Peyer's patch (tissue), 4 donors: ENCODE data around the gene REEP2. TPM values are rescaled to one million over a fixed set of nuclear protein-coding genes. Genes with fewer than 3 reads are reported as not detected.

Experiments
- DNase-seq, 3 donors: peaks; one replicate each; pipeline ENCODE4 v3.0.0-alpha.2; 2017 to 2019
- H3K27ac ChIP-seq, 4 donors: fragments of 200-600 bp; sonication (generic); one replicate each; pipeline ENCODE4 v1.5.1; 2016 to 2019
- H3K27me3 ChIP-seq, 2 donors: fragments of 200-600 bp; sonication (generic); one replicate each; pipeline ENCODE4 v1.5.1; 2019
- H3K36me3 ChIP-seq, 3 donors: fragments of 200-600 bp; sonication (generic); one replicate each; pipeline ENCODE4 v1.5.1; 2016 to 2019
- H3K4me1 ChIP-seq, 4 donors: fragments of 200-600 bp; sonication (generic); one replicate each; pipeline ENCODE4 v1.5.1; 2016 to 2019
- H3K4me3 ChIP-seq, 4 donors: fragments of 200-600 bp; sonication (generic); 1 replicate in 3 of 4; 2 replicates in 1 of 4; pipeline ENCODE4 v1.5.1; 2016 to 2019; ENCODE audit warnings: mild to moderate bottlenecking in 1 of 4
- H3K9me3 ChIP-seq, 4 donors: fragments of 200-600 bp; sonication (generic); one replicate each; pipeline ENCODE4 v1.5.1; 2016 to 2019; ENCODE audit warnings: mild to moderate bottlenecking in 1 of 4
- POLR2A ChIP-seq, 2 donors: fragments of 450-650 bp; IDR thresholded peaks; one replicate each; pipeline ENCODE4 v1.5.1; 2017; ENCODE audit warnings: antibody characterized with exemption in 2 of 2, mild to moderate bottlenecking in 2 of 2, moderate library complexity in 2 of 2
- total RNA-seq, 4 donors: library from RNA; depleted of rRNA; stranded (reverse); fragments of >200 nt; gene quantifications; one replicate each; pipeline ENCODE4 v1.1.0, GENCODE V29; 2016
- TF ChIP-seq, protein P1 (sequence below), 6 experiments: fragments of 450-650 bp in 4 of 6; fragments of 200-600 bp in 2 of 6; sonication (generic) in 1 of 6; IDR thresholded peaks; one replicate each; pipeline ENCODE4 v1.5.1; 2017 to 2019; ENCODE audit warnings: antibody characterized with exemption in 6 of 6, mild to moderate bottlenecking in 3 of 6, moderate library complexity in 1 of 6

REEP2 gene
- total RNA-seq, 4 donors from 2014 or later = 1.7 to 10.7 (median 2.1) TPM

- no peak overlapping the region for H3K4me3 ChIP-seq
- TF ChIP-seq, protein P1, sequence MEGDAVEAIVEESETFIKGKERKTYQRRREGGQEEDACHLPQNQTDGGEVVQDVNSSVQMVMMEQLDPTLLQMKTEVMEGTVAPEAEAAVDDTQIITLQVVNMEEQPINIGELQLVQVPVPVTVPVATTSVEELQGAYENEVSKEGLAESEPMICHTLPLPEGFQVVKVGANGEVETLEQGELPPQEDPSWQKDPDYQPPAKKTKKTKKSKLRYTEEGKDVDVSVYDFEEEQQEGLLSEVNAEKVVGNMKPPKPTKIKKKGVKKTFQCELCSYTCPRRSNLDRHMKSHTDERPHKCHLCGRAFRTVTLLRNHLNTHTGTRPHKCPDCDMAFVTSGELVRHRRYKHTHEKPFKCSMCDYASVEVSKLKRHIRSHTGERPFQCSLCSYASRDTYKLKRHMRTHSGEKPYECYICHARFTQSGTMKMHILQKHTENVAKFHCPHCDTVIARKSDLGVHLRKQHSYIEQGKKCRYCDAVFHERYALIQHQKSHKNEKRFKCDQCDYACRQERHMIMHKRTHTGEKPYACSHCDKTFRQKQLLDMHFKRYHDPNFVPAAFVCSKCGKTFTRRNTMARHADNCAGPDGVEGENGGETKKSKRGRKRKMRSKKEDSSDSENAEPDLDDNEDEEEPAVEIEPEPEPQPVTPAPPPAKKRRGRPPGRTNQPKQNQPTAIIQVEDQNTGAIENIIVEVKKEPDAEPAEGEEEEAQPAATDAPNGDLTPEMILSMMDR (IDR thresholded peaks at IDR 0.05) = no peak
- TF ChIP-seq POLR2A (IDR thresholded peaks at IDR 0.05) = no peak
- no peaks in the 10 kb centered on the region for H3K9me3 ChIP-seq
- H3K27ac ChIP-seq = peak overlapping the region in 2 of 4 donors; percentile 70 to 71
- DNase-seq = no peak
- H3K4me1 ChIP-seq = peaks cover 0 to 17% (median 14%) of the 10 kb centered on the region in 4 donors
- no peaks in the 10 kb centered on the region for H3K36me3 ChIP-seq
- no peaks in the 10 kb centered on the region for H3K27me3 ChIP-seq
Measured at GRCh38 chr5:138458384-138458783, 19.5 kb downstream of the REEP2 start.

DNA sequence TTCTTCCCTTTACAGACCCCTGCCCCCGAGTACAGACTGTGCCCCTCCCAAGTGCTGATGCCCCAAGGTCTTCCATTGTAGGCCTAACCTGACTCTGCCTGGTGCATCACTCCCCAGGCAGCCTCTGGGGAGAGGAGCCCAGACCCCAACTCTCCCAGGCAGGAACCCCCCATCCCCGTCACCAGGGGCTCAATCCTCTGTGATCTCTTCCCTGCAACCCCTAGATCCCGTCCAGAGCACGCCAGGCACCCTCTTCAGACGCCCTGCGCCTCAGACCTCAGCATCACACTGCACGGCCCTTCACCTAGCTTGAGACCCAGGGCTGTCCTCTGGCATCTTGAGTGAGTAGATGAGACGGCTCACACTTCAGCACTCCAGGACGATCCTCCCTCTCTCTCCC is 20.0 kb downstream of the REEP2 start:
- peaks cover 0 to 18% (median 16%) of the 10 kb centered on the region in 4 donors for H3K4me1 ChIP-seq
- peak overlapping the region; percentile 8 to 71 (median 39) for H3K27ac ChIP-seq
- DNase-seq = no peak
- H3K27me3 ChIP-seq = no peaks in the 10 kb centered on the region
- no peak overlapping the region for H3K4me3 ChIP-seq
- H3K36me3 ChIP-seq = no peaks in the 10 kb centered on the region
- no peaks in the 10 kb centered on the region for H3K9me3 ChIP-seq
- TF ChIP-seq, protein P1 (IDR thresholded peaks at IDR 0.05) = no peak
- TF ChIP-seq POLR2A (IDR thresholded peaks at IDR 0.05) = no peak

DNA sequence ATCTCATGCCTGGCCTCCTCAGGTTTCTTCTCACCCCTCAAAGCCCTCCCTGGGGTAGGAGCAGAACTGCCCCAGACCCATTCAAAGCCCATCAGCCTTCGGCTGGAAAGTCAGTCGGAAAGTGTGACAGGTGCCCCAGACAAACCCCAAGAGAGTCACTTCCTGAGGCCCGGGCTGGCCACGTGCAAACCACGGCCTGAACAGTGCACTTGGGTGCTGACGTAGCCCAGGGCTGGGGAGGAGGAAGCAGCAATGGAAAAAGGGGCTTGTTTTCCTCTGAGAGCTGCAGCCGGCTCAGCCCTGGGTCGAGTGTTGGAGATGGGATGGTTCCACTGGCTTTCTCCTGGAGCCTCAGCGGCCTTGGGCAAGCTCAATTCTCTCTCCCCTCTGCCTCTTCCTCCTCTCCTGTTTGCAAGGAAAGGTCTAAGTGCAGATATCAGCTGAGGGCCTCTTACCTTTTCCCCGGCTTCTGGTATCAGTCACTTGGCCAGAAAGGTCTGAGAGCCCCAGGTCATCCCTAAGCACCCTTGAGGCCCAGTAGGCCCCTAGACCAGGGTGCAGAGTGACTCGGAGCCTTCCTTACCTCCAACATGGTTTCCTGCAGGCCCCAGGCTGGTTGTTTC is 20.6 kb downstream of the REEP2 start:
- H3K27me3 ChIP-seq = no peaks in the 10 kb centered on the region
- peaks cover 0 to 18% (median 16%) of the 10 kb centered on the region in 4 donors for H3K4me1 ChIP-seq
- H3K36me3 ChIP-seq = no peaks in the 10 kb centered on the region
- peak overlapping the region; percentile 8 to 71 (median 52) for H3K27ac ChIP-seq
- no peak overlapping the region for H3K4me3 ChIP-seq
- TF ChIP-seq, protein P1 (IDR thresholded peaks at IDR 0.05) = no peak
- TF ChIP-seq POLR2A (IDR thresholded peaks at IDR 0.05) = no peak
- no peaks in the 10 kb centered on the region for H3K9me3 ChIP-seq
- DNase-seq = peak; percentile 59 to 93 (median 88)

GRCh38 chr5:138460032-138460693 is 21.3 kb downstream of the REEP2 start:
- H3K36me3 ChIP-seq = no peaks in the 10 kb centered on the region
- peak overlapping the region in 3 of 4 donors; percentile 33 to 71 (median 70) for H3K27ac ChIP-seq
- H3K27me3 ChIP-seq = no peaks in the 10 kb centered on the region
- H3K4me3 ChIP-seq = no peak overlapping the region
- H3K4me1 ChIP-seq = peaks cover 0 to 18% (median 16%) of the 10 kb centered on the region in 4 donors
- DNase-seq = no peak
- H3K9me3 ChIP-seq = no peaks in the 10 kb centered on the region
- no peak for TF ChIP-seq POLR2A (IDR thresholded peaks at IDR 0.05)
- TF ChIP-seq, protein P1 (IDR thresholded peaks at IDR 0.05) = no peak

- no peaks in the 10 kb centered on the region for H3K36me3 ChIP-seq
- no peak for TF ChIP-seq POLR2A (IDR thresholded peaks at IDR 0.05)
- TF ChIP-seq, protein P1 (IDR thresholded peaks at IDR 0.05) = no peak
- no peak overlapping the region for H3K4me3 ChIP-seq
- no peak for DNase-seq
- H3K27ac ChIP-seq = no peak overlapping the region
- H3K9me3 ChIP-seq = no peaks in the 10 kb centered on the region
- peaks cover 0 to 27% (median 20%) of the 10 kb centered on the region in 4 donors for H3K4me1 ChIP-seq
- no peaks in the 10 kb centered on the region for H3K27me3 ChIP-seq
Measured at GRCh38 chr5:138461343-138462125, 22.7 kb downstream of the REEP2 start.
